ENCODE data around the gene AGXT.

AGXT gene

DNA sequence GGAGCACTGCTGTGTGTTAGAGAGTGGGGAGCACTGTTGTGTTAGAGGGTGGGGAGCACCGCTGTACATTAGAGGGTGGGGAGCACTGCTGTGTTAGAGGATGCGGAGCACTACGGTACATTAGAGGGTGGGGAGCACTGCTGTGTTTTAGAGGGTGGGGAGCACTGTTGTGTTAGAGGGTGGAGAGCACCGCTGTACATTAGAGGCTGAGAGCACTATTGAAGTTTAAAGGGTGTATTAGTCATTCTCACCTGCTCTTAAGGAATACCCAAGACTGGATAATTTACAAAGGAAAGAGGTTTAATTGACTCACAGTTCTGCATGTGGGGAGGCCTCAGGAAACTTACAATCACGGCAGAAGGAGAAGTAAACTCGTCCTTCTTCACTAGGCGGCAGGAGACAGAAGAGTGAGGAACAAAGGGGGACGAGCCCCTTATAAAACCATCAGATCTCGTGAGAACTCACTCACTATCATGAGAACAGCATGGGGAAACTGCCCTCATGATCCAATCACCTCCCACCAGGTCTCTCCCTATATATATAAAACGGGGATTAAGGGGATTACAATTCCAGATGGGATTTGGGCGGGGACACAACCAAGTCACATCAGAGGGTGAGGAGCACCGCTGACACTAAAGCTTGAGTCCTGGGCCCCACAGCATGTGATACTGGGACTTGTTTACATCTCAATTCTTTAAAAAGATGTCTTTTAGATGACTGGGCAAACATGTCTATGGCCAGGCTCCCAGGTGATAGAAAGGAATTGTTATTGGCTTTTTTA is 19.5 kb upstream of the AGXT start:
- Histone ChIP-seq H3K9me3 (ENCODE audit: control insufficient read depth, low read length) (no peaks in the 10 kb centered on the region), H3K27me3 (ENCODE audit: control insufficient read depth, insufficient read depth, low read length) (no peaks in the 10 kb centered on the region), H3K4me3 (ENCODE audit: low read length) (no peak overlapping the region), H3K4me1 (ENCODE audit: control insufficient read depth, insufficient read depth, low read length) (peaks cover 13% of the 10 kb centered on the region), H3K36me3 (ENCODE audit: control insufficient read depth, insufficient read depth, low read length) (no peaks in the 10 kb centered on the region), H3K9ac (ENCODE audit: low read length) (no peak overlapping the region)

DNA sequence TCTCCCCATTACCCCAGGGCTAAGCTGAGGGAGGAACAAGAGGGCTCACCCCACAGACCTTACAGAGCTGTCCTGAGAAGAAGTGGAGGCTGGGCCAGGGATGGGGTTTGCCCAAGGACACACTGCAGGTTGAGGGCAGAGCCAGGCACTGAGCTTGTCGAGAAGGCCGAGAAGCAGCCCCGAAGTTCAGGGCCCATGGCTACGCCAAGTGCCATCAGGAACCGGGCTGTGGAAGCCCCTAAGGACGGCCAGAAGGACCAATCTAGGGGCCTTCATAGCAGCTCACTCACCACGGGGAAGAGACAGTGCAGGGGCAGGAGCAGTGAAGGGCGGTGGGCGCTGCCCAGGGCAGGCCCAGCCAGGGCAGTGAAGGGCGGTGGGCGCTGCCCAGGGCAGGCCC is 18.6 kb upstream of the AGXT start:
- Histone ChIP-seq H3K4me3 (ENCODE audit: low read length) (no peak overlapping the region), H3K4me1 (ENCODE audit: control insufficient read depth, insufficient read depth, low read length) (peaks cover 13% of the 10 kb centered on the region), H3K27me3 (ENCODE audit: control insufficient read depth, insufficient read depth, low read length) (no peaks in the 10 kb centered on the region), H3K36me3 (ENCODE audit: control insufficient read depth, insufficient read depth, low read length) (no peaks in the 10 kb centered on the region), H3K9ac (ENCODE audit: low read length) (no peak overlapping the region), H3K9me3 (ENCODE audit: control insufficient read depth, low read length) (no peaks in the 10 kb centered on the region)

DNA sequence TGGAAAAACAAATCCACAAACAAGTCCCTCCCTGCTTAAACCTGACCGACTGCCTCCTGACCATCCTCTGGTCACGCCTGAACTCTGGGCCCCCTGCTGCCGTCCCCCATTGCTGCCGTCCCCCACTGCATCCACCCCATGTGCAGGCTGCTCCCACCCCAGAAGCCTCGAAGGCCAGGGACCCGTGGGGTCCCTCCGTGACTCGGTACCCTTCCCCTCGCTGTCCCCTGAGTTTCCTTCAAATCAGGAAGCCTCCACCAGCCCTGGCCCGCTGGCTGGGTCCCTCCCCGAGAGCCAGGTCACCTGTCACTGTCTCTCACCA is 17.9 kb upstream of the AGXT start:
- Histone ChIP-seq H3K4me1 (ENCODE audit: control insufficient read depth, insufficient read depth, low read length) (peaks cover 13% of the 10 kb centered on the region), H3K27me3 (ENCODE audit: control insufficient read depth, insufficient read depth, low read length) (no peaks in the 10 kb centered on the region), H3K36me3 (ENCODE audit: control insufficient read depth, insufficient read depth, low read length) (no peaks in the 10 kb centered on the region), H3K4me3 (ENCODE audit: low read length) (no peak overlapping the region), H3K9me3 (ENCODE audit: control insufficient read depth, low read length) (no peaks in the 10 kb centered on the region), H3K9ac (ENCODE audit: low read length) (no peak overlapping the region)

DNA sequence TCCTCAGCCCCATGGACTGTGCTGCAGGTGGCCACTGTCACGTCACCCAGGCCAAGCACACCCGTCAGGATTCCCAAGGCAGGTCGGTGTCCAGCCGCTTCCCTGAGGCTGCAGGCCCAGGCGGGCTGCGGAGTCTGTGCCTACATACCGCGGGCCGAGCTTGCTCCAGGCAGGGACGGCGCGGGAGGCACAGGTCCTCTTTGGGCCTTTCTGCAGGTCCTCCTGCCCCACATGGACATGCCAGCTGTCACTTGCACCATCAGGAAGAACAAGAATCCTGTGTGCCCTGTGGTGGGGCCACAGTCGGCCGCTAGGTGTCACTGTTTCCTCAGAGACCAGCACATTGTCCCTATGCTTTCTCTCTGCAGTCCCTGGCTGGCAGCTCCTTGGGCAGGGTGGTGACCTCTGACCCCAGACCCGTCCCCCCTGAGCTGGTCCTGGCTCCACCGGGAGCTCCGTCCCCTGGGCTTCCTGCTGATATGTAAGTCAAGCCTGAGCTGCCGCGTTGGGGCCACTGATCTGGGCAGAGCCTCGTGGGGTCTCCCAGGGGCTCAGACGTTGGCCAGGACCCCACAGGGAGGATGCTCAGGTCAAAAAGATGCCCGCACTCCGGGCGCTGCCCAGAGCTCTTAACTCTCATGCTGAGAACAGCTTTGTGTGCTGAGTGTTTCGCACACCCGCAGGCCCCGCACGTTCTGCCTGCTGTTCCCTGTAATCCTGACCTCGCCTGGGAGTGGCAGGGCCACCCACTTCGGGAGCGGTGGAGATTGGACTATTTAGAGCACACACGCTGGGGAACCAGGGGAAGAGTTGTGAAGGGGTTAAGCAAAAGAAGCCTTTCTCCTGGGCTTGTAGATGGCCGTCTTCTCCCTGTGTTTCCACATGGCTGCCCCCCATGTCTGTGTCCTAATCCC is 17.3 kb upstream of the AGXT start:
- Histone ChIP-seq H3K4me3 (ENCODE audit: low read length) (no peak overlapping the region), H3K36me3 (ENCODE audit: control insufficient read depth, insufficient read depth, low read length) (no peaks in the 10 kb centered on the region), H3K27me3 (ENCODE audit: control insufficient read depth, insufficient read depth, low read length) (no peaks in the 10 kb centered on the region), H3K9ac (ENCODE audit: low read length) (no peak overlapping the region), H3K9me3 (ENCODE audit: control insufficient read depth, low read length) (no peaks in the 10 kb centered on the region), H3K4me1 (ENCODE audit: control insufficient read depth, insufficient read depth, low read length) (peaks cover 13% of the 10 kb centered on the region)

DNA sequence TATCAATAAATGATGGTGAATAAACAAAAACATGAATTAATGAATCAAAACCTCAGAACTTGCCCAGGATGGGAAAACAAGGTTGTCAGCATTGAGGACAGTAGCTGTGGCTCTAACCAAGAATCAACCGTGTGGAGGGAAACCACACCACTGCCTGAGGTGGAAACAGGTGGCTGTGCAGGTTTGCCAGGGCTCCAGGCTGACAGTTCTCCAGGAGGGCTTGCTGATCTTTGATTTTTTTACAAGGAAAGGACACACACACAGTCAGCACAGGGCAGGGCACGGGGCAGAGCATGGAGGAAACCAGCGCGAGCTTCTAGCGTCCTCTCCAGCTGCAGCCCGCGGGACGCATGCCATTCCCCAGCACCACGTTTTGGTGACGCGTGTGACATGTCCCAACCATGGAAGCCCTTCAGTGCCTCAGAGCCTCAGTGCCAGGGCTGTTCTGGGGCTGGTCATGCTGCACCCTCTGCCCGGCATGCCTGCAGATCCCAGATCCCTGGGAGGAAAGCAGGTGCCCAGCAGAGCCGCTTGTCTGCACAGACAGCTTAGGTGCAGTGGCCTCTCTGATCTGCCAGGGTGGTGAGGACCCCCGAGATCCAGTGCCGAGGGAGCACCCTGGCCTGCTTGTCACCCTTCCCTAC is 15.8 kb upstream of the AGXT start:
- no peak overlapping the region for H3K9ac ChIP-seq (ENCODE audit: low read length)
- no peaks in the 10 kb centered on the region for H3K27me3 ChIP-seq (ENCODE audit: control insufficient read depth, insufficient read depth, low read length)
- H3K4me3 ChIP-seq (ENCODE audit: low read length), result no peak overlapping the region
- no peaks in the 10 kb centered on the region for H3K9me3 ChIP-seq (ENCODE audit: control insufficient read depth, low read length)
- H3K4me1 ChIP-seq (ENCODE audit: control insufficient read depth, insufficient read depth, low read length), result peaks cover 11% of the 10 kb centered on the region
- H3K36me3 ChIP-seq (ENCODE audit: control insufficient read depth, insufficient read depth, low read length), result no peaks in the 10 kb centered on the region

DNA sequence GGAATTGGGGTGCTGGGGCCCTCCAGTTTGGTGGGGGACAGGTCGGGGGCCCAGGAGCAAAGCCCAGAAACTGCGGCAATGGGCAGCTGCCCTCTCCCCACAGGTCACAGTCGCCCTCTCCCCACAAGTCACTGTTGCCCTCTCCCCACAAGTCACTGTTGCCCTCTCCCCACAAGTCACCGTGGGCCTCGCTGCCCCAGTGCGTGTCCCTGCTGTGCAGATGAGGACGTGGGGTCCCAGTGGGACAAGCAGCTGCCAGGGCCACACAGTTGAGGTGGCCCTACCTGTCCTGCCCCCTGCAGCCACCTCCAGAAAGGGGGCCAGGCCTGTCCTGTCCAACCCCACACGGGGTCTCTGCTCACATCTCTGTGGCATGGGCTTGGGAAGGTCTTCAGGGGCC is 13.0 kb upstream of the AGXT start:
- Histone ChIP-seq H3K36me3 (ENCODE audit: control insufficient read depth, insufficient read depth, low read length) (no peaks in the 10 kb centered on the region), H3K9me3 (ENCODE audit: control insufficient read depth, low read length) (no peaks in the 10 kb centered on the region), H3K4me3 (ENCODE audit: low read length) (no peak overlapping the region), H3K27me3 (ENCODE audit: control insufficient read depth, insufficient read depth, low read length) (no peaks in the 10 kb centered on the region), H3K4me1 (ENCODE audit: control insufficient read depth, insufficient read depth, low read length) (peaks cover 11% of the 10 kb centered on the region), H3K9ac (ENCODE audit: low read length) (no peak overlapping the region)

DNA sequence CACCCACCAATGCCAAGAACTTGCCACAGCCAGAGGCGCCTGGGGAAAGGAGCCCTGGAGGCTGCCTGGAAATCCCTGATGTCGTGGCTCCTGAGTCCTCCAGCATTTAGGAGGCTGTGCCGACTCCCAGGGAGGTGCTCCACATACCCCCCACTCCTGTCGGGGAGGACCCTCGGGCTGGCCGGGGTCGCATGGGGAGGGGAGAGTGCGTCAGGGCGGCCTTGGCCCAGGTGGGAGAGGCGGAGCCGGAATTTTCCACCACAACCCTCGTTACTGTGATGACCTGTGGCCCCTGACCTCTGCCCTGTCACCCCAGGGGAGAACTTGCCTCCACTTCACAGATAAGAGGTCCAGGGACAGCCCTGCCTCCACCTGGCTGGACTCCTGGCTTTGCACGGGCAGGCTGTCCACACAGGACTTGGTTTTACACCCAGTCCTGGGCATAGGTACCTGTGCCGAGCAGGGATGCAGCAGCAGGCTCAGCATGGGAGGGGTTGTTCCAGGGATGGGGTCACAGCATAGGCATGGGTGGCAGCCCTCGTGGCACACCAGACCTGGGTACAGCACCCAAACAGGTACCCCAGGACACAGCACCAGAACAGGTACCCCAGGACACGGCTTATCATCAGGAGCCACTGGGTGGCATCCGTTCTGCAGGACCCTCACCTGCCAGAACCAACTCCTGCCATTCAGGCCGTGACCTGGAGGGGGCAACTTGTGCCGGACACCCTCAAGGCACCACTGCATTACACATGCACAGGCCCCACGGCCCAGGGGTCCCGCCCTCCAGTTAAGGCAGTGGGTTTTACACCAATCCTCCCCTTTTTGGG is 12.3 kb upstream of the AGXT start:
- peaks cover 9% of the 10 kb centered on the region for H3K4me1 ChIP-seq (ENCODE audit: control insufficient read depth, insufficient read depth, low read length)
- H3K9me3 ChIP-seq (ENCODE audit: control insufficient read depth, low read length), result no peaks in the 10 kb centered on the region
- no peak overlapping the region for H3K9ac ChIP-seq (ENCODE audit: low read length)
- H3K27me3 ChIP-seq (ENCODE audit: control insufficient read depth, insufficient read depth, low read length), result no peaks in the 10 kb centered on the region
- H3K36me3 ChIP-seq (ENCODE audit: control insufficient read depth, insufficient read depth, low read length), result no peaks in the 10 kb centered on the region
- H3K4me3 ChIP-seq (ENCODE audit: low read length), result no peak overlapping the region

DNA sequence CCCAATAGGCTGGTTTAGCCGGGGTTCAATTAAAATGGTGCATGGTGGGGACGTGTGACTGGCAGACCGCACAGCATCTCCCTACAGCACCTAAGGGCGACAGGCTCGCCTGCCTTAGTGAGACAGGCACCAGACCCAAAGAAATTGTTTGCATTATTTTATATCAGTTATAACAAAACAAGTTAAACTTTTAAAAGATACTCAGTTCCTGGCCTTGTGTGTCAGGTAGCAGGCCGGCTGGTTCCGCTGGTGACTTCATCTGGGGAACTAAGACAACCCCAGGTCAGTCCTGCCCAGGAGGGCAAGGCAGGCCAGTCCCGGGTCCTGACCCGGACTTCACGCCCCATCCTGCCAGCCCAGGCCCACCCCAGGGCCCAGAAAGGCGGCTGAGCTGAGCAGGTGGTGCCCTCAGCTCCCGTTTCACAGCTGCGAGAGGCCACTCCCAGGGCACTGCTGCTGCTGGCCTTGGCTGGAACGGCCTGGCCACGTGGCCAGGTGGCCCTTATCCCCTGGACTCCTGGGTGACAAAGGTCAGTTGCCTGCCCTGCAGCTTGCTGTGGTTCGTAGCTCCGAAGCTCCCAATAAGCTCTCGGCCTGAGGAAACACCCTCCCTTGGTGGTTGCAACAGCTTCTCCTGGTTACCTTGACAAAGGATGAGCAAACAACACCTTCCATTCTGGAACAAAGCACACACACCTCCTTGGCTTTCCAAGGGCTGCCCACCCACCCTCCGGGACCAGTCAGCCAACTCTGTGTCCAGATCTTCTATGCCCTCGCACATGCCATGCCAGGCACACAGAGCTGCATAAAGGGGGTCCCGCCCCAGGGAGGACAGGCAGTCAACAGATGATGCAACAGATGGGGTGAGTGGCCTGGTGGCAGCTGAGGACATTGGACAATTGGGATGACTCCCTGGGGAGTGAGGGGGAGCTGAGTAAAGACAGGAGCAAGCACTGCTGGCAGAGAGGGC is 11.3 kb upstream of the AGXT start:
- Histone ChIP-seq H3K36me3 (ENCODE audit: control insufficient read depth, insufficient read depth, low read length) (no peaks in the 10 kb centered on the region), H3K9ac (ENCODE audit: low read length) (no peak overlapping the region), H3K27me3 (ENCODE audit: control insufficient read depth, insufficient read depth, low read length) (no peaks in the 10 kb centered on the region), H3K4me3 (ENCODE audit: low read length) (no peak overlapping the region), H3K9me3 (ENCODE audit: control insufficient read depth, low read length) (no peaks in the 10 kb centered on the region), H3K4me1 (ENCODE audit: control insufficient read depth, insufficient read depth, low read length) (peaks cover 7% of the 10 kb centered on the region)

DNA sequence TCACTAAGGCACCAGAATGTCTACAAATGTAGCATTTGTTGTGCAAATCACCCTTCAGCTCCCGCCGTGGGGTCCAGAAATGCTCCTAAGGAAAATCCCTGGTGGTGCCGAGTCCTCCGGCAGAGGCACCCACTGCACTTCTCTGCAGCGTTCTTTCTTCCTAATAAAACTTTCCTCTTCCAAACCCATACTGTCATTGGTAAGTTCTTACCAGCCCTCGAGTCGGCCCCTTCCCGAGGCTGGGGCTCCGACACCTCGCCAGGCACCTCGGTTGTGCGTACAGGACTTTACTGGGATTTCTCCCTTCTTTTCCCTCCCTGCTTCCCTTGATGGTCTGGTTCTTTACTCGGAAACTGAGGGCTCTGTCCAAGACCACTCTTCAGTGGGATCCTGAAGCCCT is 10.3 kb upstream of the AGXT start:
- no peaks in the 10 kb centered on the region for H3K36me3 ChIP-seq (ENCODE audit: control insufficient read depth, insufficient read depth, low read length)
- no peak overlapping the region for H3K4me3 ChIP-seq (ENCODE audit: low read length)
- no peaks in the 10 kb centered on the region for H3K9me3 ChIP-seq (ENCODE audit: control insufficient read depth, low read length)
- no peaks in the 10 kb centered on the region for H3K27me3 ChIP-seq (ENCODE audit: control insufficient read depth, insufficient read depth, low read length)
- peaks cover 7% of the 10 kb centered on the region for H3K4me1 ChIP-seq (ENCODE audit: control insufficient read depth, insufficient read depth, low read length)
- no peak overlapping the region for H3K9ac ChIP-seq (ENCODE audit: low read length)

DNA sequence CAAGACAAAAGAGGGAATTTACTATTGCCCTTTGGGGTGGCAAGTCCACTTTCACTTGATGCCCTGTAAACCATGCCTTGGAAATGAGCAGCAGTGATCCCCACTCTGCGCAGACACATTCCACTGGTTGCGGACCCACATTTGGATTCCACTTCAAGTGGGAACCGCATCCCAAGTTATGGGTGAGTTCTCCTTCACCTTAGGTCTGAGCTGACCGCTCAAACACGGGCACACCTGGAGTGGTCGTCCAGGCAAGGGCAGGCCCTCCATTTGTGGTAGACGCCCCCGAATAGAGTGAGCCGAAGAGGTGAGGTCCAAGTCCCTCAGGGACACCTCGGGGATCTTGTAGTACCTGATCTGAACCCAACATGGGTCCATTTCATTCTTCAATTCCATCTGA is 9.8 kb upstream of the AGXT start:
- Histone ChIP-seq H3K9ac (ENCODE audit: low read length) (no peak overlapping the region), H3K36me3 (ENCODE audit: control insufficient read depth, insufficient read depth, low read length) (no peaks in the 10 kb centered on the region), H3K9me3 (ENCODE audit: control insufficient read depth, low read length) (no peaks in the 10 kb centered on the region), H3K27me3 (ENCODE audit: control insufficient read depth, insufficient read depth, low read length) (no peaks in the 10 kb centered on the region), H3K4me3 (ENCODE audit: low read length) (no peak overlapping the region), H3K4me1 (ENCODE audit: control insufficient read depth, insufficient read depth, low read length) (peaks cover 7% of the 10 kb centered on the region)

DNA sequence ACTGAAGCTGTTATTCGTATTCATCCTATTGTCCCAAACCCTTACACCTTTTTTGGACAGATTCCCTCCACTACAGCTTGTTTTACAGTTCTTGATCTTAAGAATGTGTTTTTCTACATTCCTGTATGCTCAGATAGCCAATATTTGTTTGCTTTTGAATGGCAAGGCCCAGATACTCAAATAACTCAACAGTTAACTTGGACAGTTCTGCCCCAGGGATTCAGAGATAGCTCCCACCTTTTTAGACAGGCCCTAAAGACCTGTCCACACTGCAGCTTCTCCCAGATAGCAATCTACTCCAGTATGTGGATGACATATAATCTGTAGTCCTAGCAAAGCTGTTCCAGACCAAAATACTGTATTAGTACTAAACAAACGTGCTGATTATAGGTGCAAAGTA is 7.1 kb upstream of the AGXT start:
- Histone ChIP-seq H3K36me3 (ENCODE audit: control insufficient read depth, insufficient read depth, low read length) (no peaks in the 10 kb centered on the region), H3K4me1 (ENCODE audit: control insufficient read depth, insufficient read depth, low read length) (peaks cover 7% of the 10 kb centered on the region), H3K9ac (ENCODE audit: low read length) (no peak overlapping the region), H3K27me3 (ENCODE audit: control insufficient read depth, insufficient read depth, low read length) (no peaks in the 10 kb centered on the region), H3K9me3 (ENCODE audit: control insufficient read depth, low read length) (no peaks in the 10 kb centered on the region), H3K4me3 (ENCODE audit: low read length) (no peak overlapping the region)

All from mucosa of stomach (tissue), 1 donor.